ENCODE data around the gene PARP8.

PARP8 gene

GRCh38 chr5:50726475-50727148, 60.2 kb downstream of the PARP8 start:
- no peak for TF ChIP-seq FOXP2 (optimal IDR thresholded peaks at IDR 0.05; ENCODE audit: borderline replicate concordance, extremely low read depth, extremely low read length, insufficient read depth)

GRCh38 chr5:50727149-50727496, 60.7 kb downstream of the PARP8 start:
- no peak for TF ChIP-seq SIN3A (IDR thresholded peaks at IDR 0.05; ENCODE audit: borderline replicate concordance, insufficient read depth, low read length)
- no peak for TF ChIP-seq FOXP2 (optimal IDR thresholded peaks at IDR 0.05; ENCODE audit: borderline replicate concordance, extremely low read depth, extremely low read length, insufficient read depth)
- TF ChIP-seq POLR2AphosphoS5 (IDR thresholded peaks at IDR 0.05; ENCODE audit: low read depth, low read length): no peak
- TF ChIP-seq TAF1 (IDR thresholded peaks at IDR 0.05; ENCODE audit: borderline replicate concordance, insufficient read depth, low read length): no peak
- no peak for TF ChIP-seq REST (IDR thresholded peaks at IDR 0.05; ENCODE audit: insufficient read depth in 1 of 2, low read depth in 2 of 2, low read length in 2 of 2)

GRCh38 chr5:50727845-50728244, 61.4 kb downstream of the PARP8 start:
- TF ChIP-seq FOXP2 (optimal IDR thresholded peaks at IDR 0.05; ENCODE audit: borderline replicate concordance, extremely low read depth, extremely low read length, insufficient read depth) (no peak), REST (IDR thresholded peaks at IDR 0.05; ENCODE audit: insufficient read depth in 1 of 2, low read depth in 2 of 2, low read length in 2 of 2) (no peak), TAF1 (IDR thresholded peaks at IDR 0.05; ENCODE audit: borderline replicate concordance, insufficient read depth, low read length) (no peak), SIN3A (IDR thresholded peaks at IDR 0.05; ENCODE audit: borderline replicate concordance, insufficient read depth, low read length) (no peak), POLR2AphosphoS5 (IDR thresholded peaks at IDR 0.05; ENCODE audit: low read depth, low read length) (no peak)

- TF ChIP-seq SIN3A (IDR thresholded peaks at IDR 0.05; ENCODE audit: borderline replicate concordance, insufficient read depth, low read length): no peak
- TF ChIP-seq TAF1 (IDR thresholded peaks at IDR 0.05; ENCODE audit: borderline replicate concordance, insufficient read depth, low read length): no peak
- TF ChIP-seq REST (IDR thresholded peaks at IDR 0.05; ENCODE audit: insufficient read depth in 1 of 2, low read depth in 2 of 2, low read length in 2 of 2): no peak
- no peak for TF ChIP-seq POLR2AphosphoS5 (IDR thresholded peaks at IDR 0.05; ENCODE audit: low read depth, low read length)
- no peak for TF ChIP-seq FOXP2 (optimal IDR thresholded peaks at IDR 0.05; ENCODE audit: borderline replicate concordance, extremely low read depth, extremely low read length, insufficient read depth)
Observed at GRCh38 chr5:50730336-50730735, 63.9 kb downstream of the PARP8 start.

- TF ChIP-seq FOXP2 (optimal IDR thresholded peaks at IDR 0.05; ENCODE audit: borderline replicate concordance, extremely low read depth, extremely low read length, insufficient read depth) (no peak), REST (IDR thresholded peaks at IDR 0.05; ENCODE audit: insufficient read depth in 1 of 2, low read depth in 2 of 2, low read length in 2 of 2) (no peak), POLR2AphosphoS5 (IDR thresholded peaks at IDR 0.05; ENCODE audit: low read depth, low read length) (no peak), SIN3A (IDR thresholded peaks at IDR 0.05; ENCODE audit: borderline replicate concordance, insufficient read depth, low read length) (no peak), TAF1 (IDR thresholded peaks at IDR 0.05; ENCODE audit: borderline replicate concordance, insufficient read depth, low read length) (no peak)
Observed at GRCh38 chr5:50730841-50731240, 64.4 kb downstream of the PARP8 start.
